GM18517 (cell line): ENCODE results near the gene EVPLL.
A peak's percentile ranks its signal among the peaks of the same experiment; 100 is the strongest.
"Not testable (repeated sequence)": the region's sequence is repeated elsewhere in the genome, so short reads cannot be mapped to it uniquely, and the experiment has no call there.

Experiments
- ATAC-seq: cut with Tn5 transposase; IDR thresholded peaks from one replicate; pipeline ENCODE4 v1.9.1; 2021; ENCODE audit warnings: mild to moderate bottlenecking, moderate library complexity; ENCODE audit not compliant: unreplicated experiment

The EVPLL gene

DNA sequence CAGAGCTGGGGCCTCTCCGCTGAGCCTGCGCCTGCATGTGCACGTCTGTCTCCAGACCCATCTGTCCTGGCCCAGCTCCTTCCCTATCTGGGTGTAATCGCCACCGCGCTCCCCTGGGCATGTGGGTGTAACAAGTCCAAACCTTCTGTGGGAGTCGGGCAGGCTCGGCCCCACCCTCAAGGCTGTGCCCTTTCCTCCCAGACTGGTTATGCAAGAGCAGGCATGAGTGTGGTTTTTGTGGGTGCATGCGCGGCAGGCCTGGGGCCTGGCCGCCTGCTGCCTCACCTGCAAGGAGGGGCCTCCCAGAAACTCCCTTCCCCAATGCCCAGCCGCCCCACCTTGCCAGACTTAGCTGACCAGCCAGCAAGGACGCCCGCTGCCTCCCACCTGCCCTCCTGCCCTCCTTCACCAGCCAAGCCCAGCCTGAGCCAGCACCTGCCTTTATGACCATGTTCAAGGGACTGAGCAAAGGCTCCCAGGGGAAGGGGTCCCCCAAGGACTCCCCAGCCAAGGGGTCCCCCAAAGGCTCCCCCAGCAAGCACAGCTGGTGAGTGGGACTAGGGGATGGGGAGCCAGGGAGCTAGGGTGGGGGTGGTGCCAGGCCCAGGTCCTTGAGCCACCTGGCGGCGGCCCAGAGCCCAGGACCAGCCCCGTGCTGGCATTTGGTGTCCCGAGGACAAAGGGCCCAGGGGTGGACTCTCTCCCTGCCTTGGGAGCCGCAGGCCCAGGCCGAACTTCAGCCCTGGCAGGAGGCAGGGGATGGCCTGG is at the start of gene EVPLL:
TSS of gene EVPLL (plus strand) at position 342 of the 768 bp plus-strand sequence. CDS start 3,160 bp downstream, outside the sequence.
- no peak for ATAC-seq

GRCh38 chr17:18328643-18329204 is 48.9 kb upstream of the EVPLL start:
- ATAC-seq = no peak

- ATAC-seq = no peak
Observed at GRCh38 chr17:18331879-18332278, 45.7 kb upstream of the EVPLL start.

GRCh38 chr17:18332909-18333489 is 44.6 kb upstream of the EVPLL start:
- no peak for ATAC-seq

DNA sequence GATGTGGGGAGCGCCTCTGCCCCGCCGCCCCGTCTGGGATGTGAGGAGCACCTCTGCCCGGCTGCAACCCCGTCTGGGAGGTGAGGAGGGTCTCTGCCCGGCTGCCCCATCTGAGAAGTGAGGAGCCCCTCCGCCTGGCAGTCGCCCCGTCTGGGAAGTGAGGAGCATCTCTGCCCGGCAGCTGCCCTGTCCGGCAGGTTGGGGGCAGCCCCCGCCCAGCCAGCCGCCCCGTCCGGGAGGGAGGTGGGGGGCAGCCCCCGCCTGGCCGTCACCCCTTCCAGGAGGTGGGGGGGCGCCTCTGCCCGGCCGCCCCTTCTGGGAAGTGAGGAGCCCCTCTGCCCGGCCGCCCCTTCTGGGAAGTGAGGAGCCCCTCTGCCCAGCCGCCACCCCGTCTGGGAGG is 39.4 kb upstream of the EVPLL start:
- not testable (repeated sequence) for ATAC-seq

DNA sequence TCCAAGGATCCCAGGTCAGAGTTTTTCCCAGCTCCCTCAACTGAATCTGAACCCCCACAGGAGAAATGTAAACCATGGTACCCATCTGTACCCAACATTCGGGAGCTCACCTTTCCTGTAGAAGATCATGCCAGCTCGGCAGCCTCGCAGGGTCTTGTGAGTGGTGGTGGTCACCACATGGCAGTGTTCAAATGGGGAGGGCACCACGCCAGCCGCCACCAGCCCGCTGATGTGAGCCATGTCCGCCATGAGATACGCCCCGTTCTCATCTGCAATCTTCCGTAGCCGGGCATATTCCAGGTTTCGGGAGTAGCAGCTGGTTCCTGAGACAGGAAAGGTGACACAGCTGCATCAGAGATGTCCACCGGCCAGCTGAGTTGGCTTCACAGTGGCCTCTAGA is 37.6 kb upstream of the EVPLL start:
- no peak for ATAC-seq

- ATAC-seq = no peak
Observed at GRCh38 chr17:18344021-18344420, 33.6 kb upstream of the EVPLL start.

GRCh38 chr17:18353541-18353940 is 24.0 kb upstream of the EVPLL start:
- ATAC-seq = no peak

GRCh38 chr17:18356624-18357023 is 21.0 kb upstream of the EVPLL start:
- ATAC-seq = no peak

DNA sequence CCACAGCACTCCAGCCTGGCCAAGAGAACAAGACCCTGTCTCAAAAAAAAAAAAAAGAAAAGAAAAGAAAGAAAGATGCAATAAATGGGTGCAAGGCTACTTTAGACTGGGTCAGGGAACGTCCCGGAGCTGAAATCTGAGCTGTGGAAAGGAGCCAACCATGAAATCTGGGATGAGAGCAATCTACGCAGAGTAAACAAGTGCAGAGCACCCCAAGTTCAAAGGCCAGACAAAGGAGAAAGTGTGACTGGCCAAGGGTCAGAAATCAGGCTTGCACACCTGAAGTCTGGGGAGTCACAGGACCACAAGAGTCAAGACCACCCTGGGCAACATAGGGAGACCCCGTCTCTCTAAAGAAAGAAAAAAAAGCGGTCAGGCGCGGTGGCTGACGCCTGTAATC is 17.1 kb upstream of the EVPLL start:
- no peak for ATAC-seq

- no peak for ATAC-seq
Observed at GRCh38 chr17:18361837-18362697, 15.5 kb upstream of the EVPLL start.

DNA sequence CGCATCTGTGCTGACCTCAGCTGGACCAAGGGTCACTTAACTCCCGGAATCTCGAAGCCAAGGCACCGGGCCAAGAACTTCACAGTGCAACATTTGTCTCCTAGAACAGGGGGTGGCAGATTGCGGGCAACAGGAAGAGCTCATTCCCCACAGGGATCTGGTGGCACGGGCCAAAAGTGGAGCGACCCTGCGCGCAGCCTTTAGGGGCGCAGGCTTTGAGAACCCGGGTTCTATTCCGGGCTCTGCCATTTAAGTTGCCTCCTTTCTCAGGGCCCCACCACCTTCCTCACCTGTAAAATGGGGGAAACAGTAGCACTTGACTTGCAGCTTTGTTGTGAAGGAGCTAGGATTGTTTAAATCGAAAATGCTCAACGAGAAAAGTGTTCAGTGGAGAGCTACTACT is 14.9 kb upstream of the EVPLL start:
- no peak for ATAC-seq

DNA sequence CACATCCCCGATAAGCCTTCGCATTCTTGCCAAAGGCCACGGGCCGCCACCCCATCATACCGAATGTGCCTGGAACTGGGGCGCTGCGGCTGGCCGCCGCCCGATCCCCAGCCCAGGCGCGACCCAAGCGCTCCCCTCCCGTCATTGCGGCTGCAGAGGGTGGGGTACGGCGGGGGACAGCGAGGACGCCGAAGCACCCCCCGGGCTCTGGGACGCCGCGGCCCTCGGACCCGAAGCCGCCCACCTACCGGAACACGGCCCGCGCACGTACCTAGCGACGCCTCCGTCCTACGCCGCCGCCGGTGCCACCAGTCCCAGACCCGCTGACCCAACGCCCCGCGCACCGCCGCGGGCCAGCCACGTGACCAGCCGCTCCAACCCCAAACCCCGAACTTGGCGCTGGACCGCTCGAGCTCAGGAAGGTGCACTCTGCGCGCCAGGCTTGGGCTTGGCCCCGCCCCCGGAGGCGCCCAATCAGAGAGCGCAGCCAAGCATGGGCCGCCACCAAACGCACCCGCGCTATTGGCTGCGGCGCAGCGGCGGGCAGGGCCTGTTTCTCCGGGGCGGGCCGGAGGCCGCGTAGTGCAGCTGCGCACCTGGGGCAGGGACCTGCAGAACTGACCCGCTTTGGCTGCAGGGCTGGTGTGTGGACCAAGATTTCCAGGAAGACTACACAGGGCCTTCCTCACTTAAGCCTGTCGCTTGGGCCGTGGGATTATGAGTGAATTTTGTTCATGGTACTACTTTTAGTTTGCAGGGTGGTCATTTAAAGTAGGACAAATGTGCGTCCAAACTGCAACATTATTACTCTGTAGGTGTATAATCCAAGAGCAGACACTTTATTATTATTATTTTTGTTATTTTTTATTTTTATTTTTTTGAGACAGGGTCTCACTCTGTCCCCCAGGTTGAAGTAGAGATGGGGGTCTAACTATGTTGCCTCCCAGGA is 14.2 kb upstream of the EVPLL start, which contains the start of gene SHMT1:
TSS of gene SHMT1 (minus strand) at position 450 of the 949 bp plus-strand sequence. CDS start 7,569 bp downstream, outside the sequence.
- peak; percentile 91 for ATAC-seq

GRCh38 chr17:18364166-18364565 is 13.4 kb upstream of the EVPLL start:
- ATAC-seq = no peak

- ATAC-seq = no peak
Observed at GRCh38 chr17:18368946-18369345, 8.6 kb upstream of the EVPLL start.

GRCh38 chr17:18370761-18371160 is 6.8 kb upstream of the EVPLL start:
- no peak for ATAC-seq

GRCh38 chr17:18371455-18371854 is 6.1 kb upstream of the EVPLL start:
- ATAC-seq = no peak

DNA sequence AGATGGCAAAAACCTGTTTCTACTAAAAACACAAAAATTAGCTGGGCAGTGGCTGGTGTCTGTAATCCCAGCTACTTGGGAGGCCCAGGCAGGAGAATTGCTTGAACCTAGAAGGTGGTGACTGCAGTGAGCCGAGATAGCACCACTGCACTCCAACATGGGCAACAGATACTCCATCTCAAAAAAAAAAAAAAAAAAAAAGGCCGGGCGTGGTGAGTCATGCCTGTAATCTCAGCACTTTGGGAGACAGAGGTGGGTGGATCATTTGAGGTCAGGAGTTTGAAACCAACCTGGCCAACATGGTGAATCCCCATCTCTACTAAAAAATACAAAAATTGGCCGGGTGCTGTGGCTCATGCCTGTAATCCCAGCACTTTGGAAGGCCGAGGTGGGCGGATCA is 4.4 kb upstream of the EVPLL start:
- ATAC-seq = not testable (repeated sequence)

- no peak for ATAC-seq
Observed at GRCh38 chr17:18374216-18374615, 3.4 kb upstream of the EVPLL start.

DNA sequence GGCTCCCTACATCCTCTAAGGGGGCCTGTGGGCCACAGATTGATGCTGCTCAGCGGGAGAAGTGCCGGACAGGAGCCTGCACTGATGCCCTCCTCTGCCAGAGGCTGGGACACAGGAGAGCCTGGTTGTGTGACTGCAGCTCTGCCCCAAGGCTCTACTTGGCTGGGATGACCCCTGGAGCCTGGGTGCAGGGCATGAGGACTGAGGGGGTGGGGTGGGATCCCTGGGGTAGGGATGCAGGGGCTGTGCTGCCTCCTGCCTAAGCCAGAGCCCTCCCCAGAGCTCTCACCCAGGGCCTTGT is 577 bp downstream of the EVPLL start:
- no peak for ATAC-seq
